Subcutaneous abdominal adipose tissue (tissue), 5 donors: ENCODE data around the gene RPL37A.

ENCODE experiments used
- H3K27ac ChIP-seq: one replicate; pipeline ENCODE4 v1.7.0; 2013; ENCODE audit warnings: low read depth, mild to moderate bottlenecking, inconsistent platforms, low read length, moderate library complexity
- H3K27me3 ChIP-seq, 5 donors: one replicate each; pipeline ENCODE4 v1.7.0; 2013; ENCODE audit warnings: low read length in 5 of 5, inconsistent platforms in 1 of 5; ENCODE audit not compliant: control insufficient read depth in 5 of 5, insufficient read depth in 4 of 5
- H3K36me3 ChIP-seq, 5 donors: one replicate each; pipeline ENCODE4 v1.7.0; 2013; ENCODE audit warnings: low read length in 5 of 5; ENCODE audit not compliant: control insufficient read depth in 5 of 5, insufficient read depth in 5 of 5
- H3K4me1 ChIP-seq, 5 donors: one replicate each; pipeline ENCODE4 v1.7.0; 2013; ENCODE audit warnings: low read length in 5 of 5, mild to moderate bottlenecking in 3 of 5, moderate library complexity in 1 of 5; ENCODE audit not compliant: control insufficient read depth in 5 of 5, insufficient read depth in 5 of 5
- H3K4me3 ChIP-seq, 5 donors: one replicate each; pipeline ENCODE4 v1.7.0; 2013; ENCODE audit warnings: low read length in 5 of 5, low read depth in 1 of 5
- H3K9ac ChIP-seq, 5 donors: one replicate each; pipeline ENCODE4 v1.7.0; 2013; ENCODE audit warnings: low read length in 5 of 5, mild to moderate bottlenecking in 4 of 5, moderate library complexity in 3 of 5
- H3K9me3 ChIP-seq, 5 donors: one replicate each; pipeline ENCODE4 v1.7.0; 2013; ENCODE audit warnings: low read length in 5 of 5; ENCODE audit not compliant: control insufficient read depth in 5 of 5
- donor health status: healthy.
- donor health status: healthy.
- donor health status: healthy.
- donor health status: healthy.
- donor health status: healthy.

Gene RPL37A

DNA sequence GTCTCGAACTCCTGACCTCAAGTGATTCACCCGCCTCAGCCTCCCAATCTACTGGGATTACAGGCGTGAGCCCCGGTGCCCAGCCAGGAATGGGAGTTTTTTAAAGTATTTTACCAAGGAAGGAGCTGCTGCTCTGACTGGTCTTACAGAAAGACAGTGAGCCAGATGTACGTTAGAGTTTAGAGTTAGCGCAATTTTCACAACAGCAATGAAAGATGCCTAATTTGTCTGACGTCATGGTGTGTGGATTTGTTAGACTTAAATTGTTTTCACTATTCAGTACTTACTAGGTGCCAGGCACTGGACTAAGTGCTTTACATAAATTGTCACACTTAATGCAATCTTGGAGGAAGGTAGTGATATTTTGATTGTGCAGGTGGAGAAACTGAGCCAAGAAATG lies 12.4 kb upstream of the RPL37A start:
- H3K36me3 ChIP-seq, result peaks cover 3 to 17% (median 13%) of the 10 kb centered on the region in 5 donors
- no peaks in the 10 kb centered on the region for H3K27me3 ChIP-seq
- no peaks in the 10 kb centered on the region for H3K9me3 ChIP-seq
- peaks cover 0 to 17% (median 3%) of the 10 kb centered on the region in 5 donors for H3K4me1 ChIP-seq
- no peak overlapping the region for H3K9ac ChIP-seq
- no peak overlapping the region for H3K27ac ChIP-seq
- no peak overlapping the region for H3K4me3 ChIP-seq

DNA sequence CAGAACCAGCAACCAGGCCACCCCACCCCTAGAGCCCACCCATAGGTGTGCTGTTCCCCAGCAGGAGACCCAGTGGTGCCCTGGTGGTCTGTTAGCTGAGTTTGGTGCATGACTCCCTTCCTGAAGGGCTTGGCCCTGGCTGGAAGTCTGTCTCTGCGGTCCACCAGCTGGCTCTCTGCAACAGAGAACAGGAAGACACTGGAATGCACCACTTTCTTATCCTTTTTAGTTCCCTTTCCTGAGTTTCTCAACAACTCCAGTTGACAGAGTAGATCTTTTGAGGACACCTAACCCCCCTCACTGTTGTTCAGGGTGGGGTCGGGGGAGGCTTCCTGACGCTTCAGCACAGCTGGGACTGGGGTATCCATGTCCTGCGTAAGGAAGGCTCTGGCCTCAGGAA lies 11.9 kb upstream of the RPL37A start:
- Histone ChIP-seq H3K27me3 (no peaks in the 10 kb centered on the region), H3K9ac (peak overlapping the region in 1 of 5 donors; percentile 11), H3K9me3 (no peaks in the 10 kb centered on the region), H3K36me3 (peaks cover 3 to 15% (median 13%) of the 10 kb centered on the region in 5 donors), H3K27ac (no peak overlapping the region), H3K4me3 (no peak overlapping the region), H3K4me1 (peaks cover under 1 to 17% (median 5%) of the 10 kb centered on the region in 5 donors)

DNA sequence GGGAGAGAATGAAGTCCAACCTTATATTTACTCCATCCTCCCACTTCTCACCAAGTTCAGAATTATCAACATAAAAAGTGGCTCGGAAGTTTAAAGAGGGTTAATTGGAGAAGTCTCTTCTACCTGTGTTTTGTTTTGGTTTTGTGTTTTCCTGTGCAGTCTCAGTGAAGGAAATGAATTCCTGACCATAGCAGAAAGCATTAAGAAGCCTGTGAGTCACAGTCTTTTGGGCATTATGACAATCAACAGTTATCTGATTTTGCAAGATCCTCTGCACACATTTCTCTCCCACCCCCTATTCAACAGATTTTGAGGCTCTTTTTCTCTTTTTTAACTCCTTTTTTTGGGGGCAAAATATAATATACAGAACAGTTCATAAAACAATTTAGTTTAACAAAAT lies 8.6 kb upstream of the RPL37A start:
- H3K4me3 ChIP-seq, result no peak overlapping the region
- H3K4me1 ChIP-seq, result peaks cover 2 to 17% (median 5%) of the 10 kb centered on the region in 5 donors
- no peaks in the 10 kb centered on the region for H3K36me3 ChIP-seq
- no peaks in the 10 kb centered on the region for H3K27me3 ChIP-seq
- no peak overlapping the region for H3K27ac ChIP-seq
- no peaks in the 10 kb centered on the region for H3K9me3 ChIP-seq
- no peak overlapping the region for H3K9ac ChIP-seq

DNA sequence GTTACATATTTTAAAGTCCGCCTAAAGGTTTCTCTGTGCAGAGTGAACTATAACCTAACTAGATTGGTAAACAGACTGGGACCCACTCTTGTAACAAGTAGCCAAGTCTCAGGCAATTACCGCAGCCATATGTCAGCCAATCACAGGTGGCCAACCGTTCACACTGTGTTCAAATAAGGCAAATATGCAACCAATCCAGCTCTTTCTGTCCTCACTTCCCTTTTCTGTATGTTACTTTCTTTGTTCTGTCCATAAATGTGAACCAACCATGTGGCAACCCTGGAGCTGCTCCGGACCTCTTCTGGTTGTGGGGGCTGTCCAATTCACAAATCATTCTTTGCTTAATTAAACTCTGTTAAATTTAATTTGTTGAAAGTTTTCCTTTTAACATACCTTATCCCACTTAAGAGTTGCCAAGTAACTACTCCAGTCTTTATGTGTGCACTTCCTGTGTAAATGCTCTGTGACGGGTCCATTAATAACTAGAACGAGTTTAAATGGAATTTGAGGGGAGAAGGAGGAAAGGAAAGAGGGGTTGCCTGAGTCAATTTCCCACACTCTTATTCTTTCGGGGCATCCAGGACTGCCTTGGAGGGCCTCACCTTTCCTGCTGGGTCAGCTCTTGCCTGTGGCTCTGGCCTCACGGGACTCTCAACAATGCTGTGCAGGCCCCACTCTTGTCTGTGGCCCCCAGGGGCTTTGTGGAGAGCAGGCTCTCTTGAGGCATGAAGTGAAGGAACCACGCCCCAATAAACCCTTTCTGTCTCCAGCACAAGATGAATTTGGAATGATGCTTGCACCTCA lies 6.6 kb upstream of the RPL37A start:
- H3K4me1 ChIP-seq, result peaks cover under 1 to 19% (median 2%) of the 10 kb centered on the region in 5 donors
- no peak overlapping the region for H3K27ac ChIP-seq
- no peaks in the 10 kb centered on the region for H3K9me3 ChIP-seq
- H3K27me3 ChIP-seq, result no peaks in the 10 kb centered on the region
- no peaks in the 10 kb centered on the region for H3K36me3 ChIP-seq
- no peak overlapping the region for H3K9ac ChIP-seq
- H3K4me3 ChIP-seq, result no peak overlapping the region

DNA sequence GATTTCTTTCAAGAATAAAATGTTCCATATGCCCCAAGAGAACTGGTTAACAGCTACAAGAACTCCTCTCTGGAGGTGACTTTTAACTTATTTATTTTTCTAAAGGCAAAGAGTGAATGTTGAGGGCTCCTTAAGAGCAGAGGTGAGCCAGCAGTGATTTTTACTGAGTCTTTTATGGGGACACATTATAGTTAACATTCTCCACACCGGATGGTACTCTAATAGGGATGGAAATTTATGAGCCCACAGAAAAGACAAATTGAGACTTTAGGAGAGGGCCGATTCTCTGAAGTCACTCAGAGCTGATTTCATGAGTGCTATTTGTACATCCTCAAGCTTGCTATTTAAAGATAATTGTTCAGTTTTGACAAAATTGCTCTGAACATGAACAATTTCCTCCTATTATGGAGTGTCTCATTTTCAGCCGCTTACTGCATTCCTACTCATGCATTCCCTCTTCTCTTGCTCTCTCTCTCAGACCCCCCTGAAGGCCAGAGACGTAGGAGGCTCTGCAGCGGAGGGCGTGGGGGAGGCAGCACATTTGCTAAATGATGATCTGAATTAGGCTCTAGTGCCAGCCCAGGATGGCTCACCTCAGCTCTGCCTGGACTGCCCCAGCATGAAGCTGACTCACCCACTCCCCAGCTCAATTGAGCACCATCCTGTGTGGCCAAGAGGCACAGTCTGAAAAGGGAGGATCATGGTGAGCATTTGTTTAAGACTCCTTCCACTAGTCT lies 5.9 kb upstream of the RPL37A start:
- Histone ChIP-seq H3K4me3 (no peak overlapping the region), H3K36me3 (no peaks in the 10 kb centered on the region), H3K27me3 (no peaks in the 10 kb centered on the region), H3K4me1 (peaks cover 2 to 23% (median 6%) of the 10 kb centered on the region in 5 donors), H3K9ac (no peak overlapping the region), H3K27ac (no peak overlapping the region), H3K9me3 (no peaks in the 10 kb centered on the region)

DNA sequence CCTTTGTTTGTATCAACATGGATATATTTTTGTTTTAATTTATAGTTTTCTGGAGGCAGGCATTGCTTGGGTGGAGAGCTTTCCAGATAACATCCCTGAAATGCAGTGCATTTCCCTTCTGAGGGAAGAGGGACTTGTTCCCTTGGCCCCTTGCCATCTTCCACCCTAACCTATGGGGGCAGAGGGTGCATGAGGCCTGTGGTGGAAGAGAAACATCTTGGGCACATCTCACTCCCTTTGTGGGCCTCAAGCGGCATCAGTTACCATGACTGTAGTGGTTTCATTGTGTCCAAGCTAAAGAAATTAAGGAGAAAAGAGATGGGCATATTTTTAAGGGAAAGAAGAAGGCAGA lies 5.3 kb upstream of the RPL37A start:
- no peaks in the 10 kb centered on the region for H3K36me3 ChIP-seq
- H3K4me1 ChIP-seq, result peaks cover 5 to 28% (median 12%) of the 10 kb centered on the region in 5 donors
- no peak overlapping the region for H3K9ac ChIP-seq
- no peaks in the 10 kb centered on the region for H3K9me3 ChIP-seq
- no peaks in the 10 kb centered on the region for H3K27me3 ChIP-seq
- no peak overlapping the region for H3K27ac ChIP-seq
- H3K4me3 ChIP-seq, result no peak overlapping the region

DNA sequence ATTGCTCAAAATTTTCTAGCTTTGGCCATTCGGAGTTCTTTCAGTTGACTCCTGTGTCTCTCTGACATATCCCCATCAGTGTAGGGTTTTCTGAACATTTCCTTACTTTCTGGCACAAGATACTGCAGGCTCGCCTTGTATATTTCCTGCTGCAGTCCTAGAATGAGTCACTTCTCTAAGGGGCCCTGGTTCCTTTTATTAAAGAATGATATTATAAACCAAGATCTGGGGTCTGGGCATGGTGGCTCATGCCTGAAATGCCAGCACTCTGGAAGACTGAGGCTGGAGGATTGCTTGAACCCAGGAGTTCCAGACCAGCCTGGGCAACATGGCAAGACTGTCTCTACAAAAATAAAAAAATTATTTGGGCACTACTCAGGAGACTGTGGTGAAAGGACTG lies 3.0 kb upstream of the RPL37A start:
- Histone ChIP-seq H3K4me3 (no peak overlapping the region), H3K36me3 (peaks cover 7 to 11% (median 10%) of the 10 kb centered on the region in 5 donors), H3K27me3 (no peaks in the 10 kb centered on the region), H3K27ac (no peak overlapping the region), H3K9ac (peak overlapping the region in 1 of 5 donors; percentile 20), H3K9me3 (no peaks in the 10 kb centered on the region), H3K4me1 (peaks cover 10 to 45% (median 27%) of the 10 kb centered on the region in 5 donors)

DNA sequence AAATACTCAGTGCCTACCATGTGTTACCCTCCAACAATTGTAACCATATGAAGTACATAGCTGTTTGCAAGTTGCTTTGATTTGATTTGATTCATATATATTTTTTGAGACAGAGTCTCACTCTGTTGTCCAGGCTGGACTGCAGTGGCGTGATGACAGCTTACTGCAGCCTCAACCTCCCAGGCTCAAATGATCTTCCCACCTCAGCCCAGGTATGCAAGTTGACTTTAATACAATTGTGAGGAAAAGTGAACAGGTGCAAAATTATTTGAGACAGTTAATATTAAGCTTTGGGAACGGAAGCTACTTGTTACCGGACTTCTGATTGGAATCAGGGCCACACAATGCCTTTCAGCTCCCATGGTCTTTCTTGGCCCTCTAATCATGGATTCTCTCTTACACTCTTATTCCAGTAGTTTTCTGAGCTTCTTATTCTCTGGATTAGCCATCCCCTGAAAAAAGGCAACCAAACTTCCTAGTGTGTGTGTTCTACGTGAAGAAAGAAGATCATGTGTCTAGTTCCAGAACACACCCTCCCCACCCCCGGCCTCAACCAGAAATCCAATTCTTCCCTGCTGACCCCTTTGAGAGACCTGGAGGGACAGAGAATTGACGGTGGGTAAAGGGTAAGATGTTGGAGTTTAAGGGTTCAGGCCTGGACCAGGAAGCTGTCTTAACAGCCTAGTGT lies 1.1 kb upstream of the RPL37A start:
- Histone ChIP-seq H3K9ac (peak overlapping the region; percentile 85 to 100 (median 100)), H3K36me3 (peaks cover 19 to 30% (median 28%) of the 10 kb centered on the region in 5 donors), H3K9me3 (no peaks in the 10 kb centered on the region), H3K4me3 (peak overlapping the region; percentile 85 to 100 (median 98)), H3K4me1 (peaks cover 8 to 41% (median 30%) of the 10 kb centered on the region in 5 donors), H3K27me3 (no peaks in the 10 kb centered on the region), H3K27ac (peak overlapping the region; percentile 95)

DNA sequence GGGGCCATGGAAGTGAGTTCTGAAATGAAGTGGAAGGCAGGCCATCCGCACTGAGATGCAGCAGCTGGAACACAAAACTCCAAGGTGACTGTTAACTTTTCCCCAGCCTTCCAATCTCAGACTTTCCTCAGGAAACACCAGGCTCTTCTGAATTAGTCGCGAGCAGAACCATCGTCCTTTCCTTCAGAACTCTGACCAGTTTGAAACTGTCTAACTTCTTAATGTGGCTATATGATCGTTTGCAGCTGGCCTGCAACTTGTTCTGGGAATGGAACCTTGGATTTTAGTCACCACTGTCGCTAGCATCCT lies 620 bp upstream of the RPL37A start:
- peaks cover 24 to 35% (median 33%) of the 10 kb centered on the region in 5 donors for H3K36me3 ChIP-seq
- no peaks in the 10 kb centered on the region for H3K9me3 ChIP-seq
- peak overlapping the region; percentile 85 to 100 (median 100) for H3K9ac ChIP-seq
- H3K27ac ChIP-seq, result peak overlapping the region; percentile 95
- H3K4me3 ChIP-seq, result peak overlapping the region; percentile 85 to 100 (median 98)
- peaks cover 8 to 41% (median 30%) of the 10 kb centered on the region in 5 donors for H3K4me1 ChIP-seq
- H3K27me3 ChIP-seq, result no peaks in the 10 kb centered on the region
